ENCODE results near the gene SIDT2.

GRCh38 chr11:117176186-117176585 is 2.4 kb upstream of the SIDT2 start:
- TF ChIP-seq ARNTL (CRISPR knock-in tag; IDR thresholded peaks at IDR 0.05; ENCODE audit: borderline replicate concordance, low read depth) (no peak), ZFP3 (CRISPR knock-in tag; IDR thresholded peaks at IDR 0.05) (no peak), POU6F1 (CRISPR knock-in tag; IDR thresholded peaks at IDR 0.05; ENCODE audit: borderline replicate concordance, low read depth) (no peak), CSDC2 (CRISPR knock-in tag; IDR thresholded peaks at IDR 0.05) (no peak), ESRRG (CRISPR knock-in tag; IDR thresholded peaks at IDR 0.05) (no peak), ZFP30 (CRISPR knock-in tag; IDR thresholded peaks at IDR 0.05) (no peak), ZNF70 (CRISPR knock-in tag; IDR thresholded peaks at IDR 0.05) (no peak), CREB5 (CRISPR knock-in tag; IDR thresholded peaks at IDR 0.05; ENCODE audit: low read depth) (no peak)

Measured in SK-N-SH treated with all-trans-retinoic acid at 6 μM for 48 hours (cell line).